Stimulated activated CD4-positive, alpha-beta T cell treated with anti-CD3 and anti-CD28 coated beads, Interleukin-4, amount 100 ng/mL, for 4 hours (primary cell): ENCODE measurements around the gene UBAC1.

Experiments used
- DNase-seq, 2 experiments: peaks; one replicate each; pipeline ENCODE4 v3.0.0-alpha.2; 2020

The UBAC1 gene

GRCh38 chr9:135961277-135961715 is at the start of gene UBAC1:
Gene UBAC1 (minus strand): TSS chr9:135961373. CDS start chr9:135961162, 211 bp downstream.
- DNase-seq = peak; percentile 95 to 96

- no peak for DNase-seq
Observed at GRCh38 chr9:136010615-136011361, 49.6 kb upstream of the UBAC1 start.

- DNase-seq = no peak
Observed at GRCh38 chr9:136010176-136010575, 49.0 kb upstream of the UBAC1 start.

- DNase-seq = no peak
Observed at GRCh38 chr9:136009516-136009915, 48.3 kb upstream of the UBAC1 start.

GRCh38 chr9:136008693-136008997 is 47.5 kb upstream of the UBAC1 start:
- no peak for DNase-seq

- no peak for DNase-seq
Observed at GRCh38 chr9:136007934-136008692, 46.9 kb upstream of the UBAC1 start.

GRCh38 chr9:136007276-136007933 is 46.2 kb upstream of the UBAC1 start:
- DNase-seq = no peak

GRCh38 chr9:136006169-136006568 is 45.0 kb upstream of the UBAC1 start:
- DNase-seq = no peak

GRCh38 chr9:136004712-136005111 is 43.5 kb upstream of the UBAC1 start:
- DNase-seq = no peak

- DNase-seq = no peak
Observed at GRCh38 chr9:136004219-136004618, 43.0 kb upstream of the UBAC1 start.

- DNase-seq = no peak
Observed at GRCh38 chr9:136003411-136004218, 42.4 kb upstream of the UBAC1 start.

GRCh38 chr9:136002881-136003280 is 41.7 kb upstream of the UBAC1 start:
- no peak for DNase-seq

GRCh38 chr9:136002215-136002614 is 41.0 kb upstream of the UBAC1 start:
- no peak for DNase-seq

GRCh38 chr9:136001231-136001630 is 40.1 kb upstream of the UBAC1 start:
- DNase-seq = no peak

- DNase-seq = no peak
Observed at GRCh38 chr9:135998410-135999071, 37.4 kb upstream of the UBAC1 start.

- no peak for DNase-seq
Observed at GRCh38 chr9:135998016-135998380, 36.8 kb upstream of the UBAC1 start.

- DNase-seq = no peak
Observed at GRCh38 chr9:135997090-135998015, 36.2 kb upstream of the UBAC1 start.

GRCh38 chr9:135995816-135996215 is 34.6 kb upstream of the UBAC1 start:
- no peak for DNase-seq

- DNase-seq = no peak
Observed at GRCh38 chr9:135994501-135995192, 33.5 kb upstream of the UBAC1 start.

GRCh38 chr9:135993765-135994500 is 32.8 kb upstream of the UBAC1 start:
- DNase-seq = no peak
